OCI-M1 (cell line): Measurements from ENCODE around the gene HEXD.
"Not testable (repeated sequence)": the region's sequence is repeated elsewhere in the genome, so short reads cannot be mapped to it uniquely, and the experiment has no call there.

Source experiments
- DNase-seq: peaks from one replicate; lab custom pipeline; 2025; lab: John Stamatoyannopoulos, UW

Gene HEXD

DNA sequence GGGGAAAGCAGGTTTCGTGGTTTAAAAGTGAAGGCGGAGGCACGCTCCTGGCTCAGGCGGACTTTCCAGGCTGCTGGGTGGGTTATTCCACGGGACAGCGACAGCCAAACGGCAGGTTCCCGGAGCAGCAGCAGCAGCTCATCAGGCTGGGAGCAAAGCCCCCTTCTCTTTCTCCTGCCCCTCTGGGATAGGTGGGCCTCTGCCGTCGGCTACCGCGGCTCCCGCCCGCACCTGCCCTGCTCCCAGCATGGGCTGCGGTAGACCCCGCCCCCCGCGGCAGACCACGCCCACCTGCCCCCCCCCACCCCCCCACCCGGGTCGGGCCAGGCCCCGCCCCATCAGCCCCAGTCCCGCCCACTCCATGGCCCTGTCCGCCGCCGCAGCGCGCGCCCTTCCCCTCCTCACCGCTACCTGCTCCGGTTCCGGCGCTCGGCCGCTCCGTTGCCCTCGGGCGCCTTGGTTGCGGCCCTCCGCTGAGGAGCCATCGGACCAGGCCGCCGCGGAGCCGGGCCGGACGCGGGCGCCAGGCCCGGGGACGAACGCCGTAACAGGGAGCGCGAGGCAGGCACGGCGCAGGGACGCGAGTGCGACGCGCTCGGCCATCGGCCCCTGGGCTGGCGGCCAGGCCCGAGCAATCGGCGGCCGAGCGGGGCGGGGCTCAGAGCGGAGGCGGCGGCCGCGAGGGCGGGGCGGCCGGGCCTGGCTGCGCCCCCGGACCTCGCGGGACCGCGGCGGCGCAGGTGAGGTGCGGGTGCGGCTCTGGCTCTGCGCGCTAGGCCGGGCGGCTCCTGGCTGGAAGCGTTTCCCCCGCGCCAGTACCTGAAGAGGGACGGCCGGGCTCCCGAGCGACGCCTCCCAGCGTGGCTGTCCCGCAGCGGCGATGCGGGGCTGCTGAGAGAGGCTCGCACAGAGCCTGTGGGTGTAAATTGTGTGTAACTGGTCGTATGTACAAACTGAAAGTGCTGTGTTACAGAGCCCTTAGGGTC lies at the start of gene HEXD, which contains the start of gene OGFOD3:
Gene HEXD, plus strand, starts transcription at position 347 of the 986 bp plus-strand sequence. CDS start 1,453 bp downstream, outside the sequence.
Gene OGFOD3, minus strand, starts transcription at position 586 of the 986 bp plus-strand sequence. Its CDS starts 101 bp downstream, at position 485.
- peak; percentile 89 for DNase-seq

DNA sequence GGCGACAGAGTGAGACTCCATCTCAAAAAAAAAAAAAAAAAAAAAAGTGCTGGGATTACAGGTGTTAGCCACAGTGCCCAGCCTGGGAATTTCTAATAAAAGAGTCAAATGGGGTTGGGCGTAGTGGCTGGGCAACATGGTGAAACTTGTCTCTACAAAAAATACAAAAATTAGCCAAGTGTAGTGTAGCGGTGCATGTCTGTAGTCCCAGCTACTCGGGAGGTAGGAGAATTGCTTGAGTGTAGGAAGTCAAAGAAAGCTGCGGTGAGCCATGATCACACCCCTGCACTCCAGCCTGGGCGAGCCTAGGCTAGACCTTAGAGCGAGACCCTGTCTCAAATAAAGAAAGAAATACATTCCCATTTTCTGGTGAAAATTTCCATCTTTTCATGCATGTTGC lies 48.9 kb upstream of the HEXD start:
- DNase-seq = no peak

DNA sequence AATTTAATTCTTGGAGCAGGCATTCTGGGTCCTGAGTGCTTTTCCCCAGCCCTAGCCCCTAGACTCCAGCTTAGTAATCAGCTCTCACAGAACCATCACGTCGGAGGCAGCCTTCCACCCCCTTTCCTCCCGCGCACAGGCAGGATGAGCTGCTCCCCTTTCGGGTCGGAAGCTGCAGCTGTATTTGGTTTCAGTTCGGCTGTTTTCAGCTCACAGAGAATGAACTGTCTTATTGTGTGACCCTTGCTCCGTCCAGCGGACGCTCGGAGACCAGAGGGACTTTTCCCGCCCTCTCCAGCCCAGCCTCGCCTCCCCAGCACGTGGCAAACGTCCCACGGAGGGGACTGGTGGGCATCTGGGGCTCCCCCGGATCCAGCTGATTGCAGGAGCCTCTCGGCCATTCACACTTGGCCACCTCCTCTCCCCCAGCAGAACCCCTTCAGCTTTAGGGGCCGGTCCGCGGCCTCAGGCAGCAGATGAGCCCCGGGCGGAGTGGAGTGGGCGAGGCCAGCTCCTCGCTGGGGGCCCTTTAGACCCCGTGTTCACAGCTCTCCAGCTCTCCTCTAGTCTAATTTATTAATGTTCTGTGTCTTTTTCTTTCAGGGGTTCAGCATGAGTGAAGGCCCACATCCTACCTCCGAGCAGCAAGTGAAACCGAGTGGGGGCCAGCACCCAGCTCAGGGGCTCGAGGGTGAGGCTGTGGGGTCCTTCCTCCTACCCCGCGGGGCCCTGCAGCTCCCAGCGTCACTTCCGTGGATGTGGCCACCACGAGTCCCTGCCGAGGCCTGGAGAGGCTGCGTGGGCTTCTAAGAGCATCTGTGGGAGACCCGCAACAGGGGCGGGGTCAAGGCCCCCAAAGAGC lies 47.4 kb upstream of the HEXD start:
- DNase-seq = no peak

DNA sequence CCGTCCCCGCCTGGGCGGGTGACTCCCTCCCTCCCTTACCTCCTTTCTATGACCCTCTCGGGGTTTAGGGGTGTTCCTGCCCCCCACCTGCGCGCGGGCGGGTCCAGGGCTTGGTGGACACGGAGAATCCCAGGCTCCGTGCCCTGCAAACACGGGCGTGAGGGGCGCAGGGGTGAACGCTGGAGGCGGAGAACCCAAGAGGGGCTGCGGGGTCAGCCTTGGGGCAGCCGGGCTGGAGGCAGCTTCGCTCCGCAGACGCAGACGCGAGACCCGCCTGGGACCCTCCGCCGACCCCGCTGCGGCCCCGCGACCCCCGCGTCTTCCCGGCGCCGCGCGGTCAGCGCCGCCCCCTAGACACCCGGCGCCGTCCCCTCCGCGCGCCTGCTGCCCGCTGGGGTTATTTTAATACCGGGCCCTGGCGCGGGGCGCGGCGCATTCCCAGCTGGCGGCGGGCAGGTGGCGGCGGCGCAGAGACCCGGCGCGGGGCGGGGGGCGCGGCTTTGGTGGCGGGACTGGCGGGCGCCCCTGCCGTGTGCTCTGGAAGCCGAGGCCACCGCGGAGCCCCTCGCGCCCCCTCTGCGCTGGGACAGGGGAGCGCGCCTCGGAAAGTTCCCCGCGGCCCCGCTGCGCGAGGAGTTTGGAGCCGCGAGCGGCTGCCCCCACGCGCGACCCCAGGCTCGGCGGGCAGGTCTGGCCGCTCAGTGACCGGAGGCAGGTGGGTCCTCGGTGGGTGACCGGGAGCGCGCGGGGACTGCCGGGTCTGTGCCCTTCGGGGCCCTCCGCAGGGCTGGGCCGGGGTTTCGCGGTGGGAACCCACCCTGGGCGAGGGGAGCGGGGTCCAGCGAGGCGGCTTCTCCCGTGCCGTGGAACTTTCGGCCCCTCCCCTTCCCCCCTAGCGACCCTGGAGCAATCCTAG lies 46.6 kb upstream of the HEXD start, which contains the start of gene UTS2R:
Gene UTS2R, plus strand, starts transcription at position 433 of the 916 bp plus-strand sequence. CDS start 2,560 bp downstream, outside the sequence.
- DNase-seq = no peak

DNA sequence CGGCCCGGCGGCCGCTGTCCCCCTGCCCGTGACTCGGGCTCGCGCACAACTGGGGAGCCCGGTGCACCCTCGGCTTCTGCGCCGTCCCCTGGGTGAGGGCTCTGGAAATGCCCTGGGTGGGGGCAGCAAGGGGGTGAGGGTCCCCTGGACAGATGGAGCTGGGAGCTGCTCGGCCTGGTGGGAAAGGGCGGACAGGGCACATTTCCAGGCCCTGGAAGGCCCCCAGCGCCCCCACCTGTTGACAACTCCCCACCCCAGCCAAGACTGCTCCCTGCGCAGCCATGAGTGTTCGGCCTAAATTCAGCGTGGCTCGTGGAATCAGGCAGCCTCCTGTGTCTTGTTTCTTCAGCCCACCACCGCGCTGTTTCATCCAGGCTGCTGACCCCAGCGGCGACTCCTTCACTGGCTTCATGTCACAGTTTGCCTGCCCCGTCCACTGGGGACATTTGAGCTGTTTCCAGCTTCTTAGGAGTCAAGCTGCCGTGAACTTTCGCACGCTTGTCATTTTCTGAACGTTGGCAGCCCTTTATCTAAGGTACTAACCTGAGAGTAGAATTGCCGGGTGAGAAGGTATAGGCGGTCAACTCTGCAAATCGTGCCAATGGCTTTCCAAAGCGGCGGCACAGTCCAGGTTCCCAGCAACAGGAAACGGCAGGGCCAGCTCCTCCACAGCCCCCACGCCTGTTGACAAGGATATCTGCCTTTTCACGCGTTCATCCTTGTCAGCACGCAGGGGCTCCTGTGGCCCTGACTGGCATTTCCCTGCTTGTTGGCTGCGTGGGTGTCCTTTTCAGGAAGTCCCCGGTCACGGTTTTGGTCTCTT lies 45.7 kb upstream of the HEXD start:
- no peak for DNase-seq

DNA sequence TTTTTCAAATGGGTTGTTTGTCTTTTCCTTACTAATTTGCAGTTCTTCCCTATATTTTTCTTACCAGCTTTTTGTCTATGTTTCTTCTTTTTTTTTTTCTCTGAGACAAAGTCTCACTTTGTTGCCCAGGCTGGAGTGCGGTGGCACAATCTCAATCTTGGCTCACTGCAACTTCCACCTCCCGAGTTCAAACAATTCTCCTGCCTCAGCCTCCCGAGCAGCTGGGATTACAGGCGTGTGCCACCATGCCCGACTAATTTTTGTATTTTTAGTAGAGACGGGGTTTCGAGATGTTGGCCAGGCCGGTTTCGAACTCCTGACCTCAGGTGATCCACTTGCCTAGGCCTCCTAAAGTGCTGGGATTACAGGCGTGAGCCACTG lies 45.1 kb upstream of the HEXD start:
- DNase-seq = not testable (repeated sequence)

DNA sequence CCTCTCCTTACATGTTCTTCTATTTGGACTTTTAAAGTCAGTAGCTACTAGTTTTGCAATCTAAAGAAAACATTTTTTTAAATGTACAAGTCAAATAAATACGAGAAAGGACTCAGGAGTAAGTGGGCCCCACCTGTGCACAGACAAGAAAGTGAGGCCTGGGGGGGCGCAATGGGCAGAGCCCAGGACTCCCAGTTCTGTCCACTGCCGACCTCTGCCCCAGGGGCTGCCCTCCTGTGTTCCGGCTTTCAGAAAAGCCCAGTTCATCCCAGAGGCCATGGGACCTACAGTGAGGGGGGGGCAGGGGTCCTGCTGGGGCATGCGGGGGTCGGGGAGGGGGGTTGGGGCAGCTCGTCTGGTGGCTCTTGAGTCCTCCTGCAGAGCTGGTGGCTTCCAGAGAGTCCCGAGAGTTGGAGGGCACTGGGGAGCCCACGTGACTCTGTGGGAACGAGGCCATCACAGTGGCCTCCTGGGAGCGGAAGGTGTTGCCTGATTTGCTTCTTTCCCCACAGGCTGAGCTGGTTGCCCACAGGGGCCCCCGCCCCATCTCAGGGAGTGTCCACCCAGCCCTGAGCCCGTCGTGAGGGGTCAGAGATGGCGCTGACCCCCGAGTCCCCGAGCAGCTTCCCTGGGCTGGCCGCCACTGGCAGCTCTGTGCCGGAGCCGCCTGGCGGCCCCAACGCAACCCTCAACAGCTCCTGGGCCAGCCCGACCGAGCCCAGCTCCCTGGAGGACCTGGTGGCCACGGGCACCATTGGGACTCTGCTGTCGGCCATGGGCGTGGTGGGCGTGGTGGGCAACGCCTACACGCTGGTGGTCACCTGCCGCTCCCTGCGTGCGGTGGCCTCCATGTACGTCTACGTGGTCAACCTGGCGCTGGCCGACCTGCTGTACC lies 44.2 kb upstream of the HEXD start:
- DNase-seq = no peak

DNA sequence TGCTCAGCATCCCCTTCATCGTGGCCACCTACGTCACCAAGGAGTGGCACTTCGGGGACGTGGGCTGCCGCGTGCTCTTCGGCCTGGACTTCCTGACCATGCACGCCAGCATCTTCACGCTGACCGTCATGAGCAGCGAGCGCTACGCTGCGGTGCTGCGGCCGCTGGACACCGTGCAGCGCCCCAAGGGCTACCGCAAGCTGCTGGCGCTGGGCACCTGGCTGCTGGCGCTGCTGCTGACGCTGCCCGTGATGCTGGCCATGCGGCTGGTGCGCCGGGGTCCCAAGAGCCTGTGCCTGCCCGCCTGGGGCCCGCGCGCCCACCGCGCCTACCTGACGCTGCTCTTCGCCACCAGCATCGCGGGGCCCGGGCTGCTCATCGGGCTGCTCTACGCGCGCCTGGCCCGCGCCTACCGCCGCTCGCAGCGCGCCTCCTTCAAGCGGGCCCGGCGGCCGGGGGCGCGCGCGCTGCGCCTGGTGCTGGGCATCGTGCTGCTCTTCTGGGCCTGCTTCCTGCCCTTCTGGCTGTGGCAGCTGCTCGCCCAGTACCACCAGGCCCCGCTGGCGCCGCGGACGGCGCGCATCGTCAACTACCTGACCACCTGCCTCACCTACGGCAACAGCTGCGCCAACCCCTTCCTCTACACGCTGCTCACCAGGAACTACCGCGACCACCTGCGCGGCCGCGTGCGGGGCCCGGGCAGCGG lies 43.4 kb upstream of the HEXD start:
- no peak for DNase-seq

DNA sequence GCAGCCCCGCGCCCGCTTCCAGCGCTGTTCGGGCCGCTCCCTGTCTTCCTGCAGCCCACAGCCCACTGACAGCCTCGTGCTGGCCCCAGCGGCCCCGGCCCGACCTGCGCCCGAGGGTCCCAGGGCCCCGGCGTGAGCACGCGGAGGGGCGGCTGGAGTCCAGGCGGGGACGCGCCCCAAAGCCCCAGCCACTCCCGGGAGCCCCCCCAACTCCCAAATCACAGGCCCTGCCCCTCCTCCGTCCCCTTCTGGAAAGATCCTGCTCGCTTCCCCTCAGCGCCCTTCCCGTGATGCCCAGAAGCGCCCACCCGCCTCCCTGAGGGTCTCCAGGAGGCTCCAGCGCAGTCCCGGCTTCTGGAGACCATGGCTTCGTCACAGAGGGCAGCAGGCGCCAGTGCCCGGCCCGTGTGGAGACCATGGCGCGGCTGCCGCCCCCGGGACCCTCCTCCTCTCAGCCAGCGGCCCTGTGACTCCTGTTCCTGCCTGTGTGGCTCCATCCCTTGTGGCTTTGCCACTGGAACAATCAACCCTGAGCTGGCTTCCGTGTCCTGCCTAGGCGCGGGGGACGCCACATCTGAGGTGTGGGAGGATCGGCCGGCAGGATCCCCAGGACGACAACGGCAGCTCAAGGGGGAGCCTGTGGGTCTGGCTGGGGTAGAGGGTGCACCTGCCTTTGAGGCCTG lies 42.6 kb upstream of the HEXD start:
- DNase-seq = no peak

DNA sequence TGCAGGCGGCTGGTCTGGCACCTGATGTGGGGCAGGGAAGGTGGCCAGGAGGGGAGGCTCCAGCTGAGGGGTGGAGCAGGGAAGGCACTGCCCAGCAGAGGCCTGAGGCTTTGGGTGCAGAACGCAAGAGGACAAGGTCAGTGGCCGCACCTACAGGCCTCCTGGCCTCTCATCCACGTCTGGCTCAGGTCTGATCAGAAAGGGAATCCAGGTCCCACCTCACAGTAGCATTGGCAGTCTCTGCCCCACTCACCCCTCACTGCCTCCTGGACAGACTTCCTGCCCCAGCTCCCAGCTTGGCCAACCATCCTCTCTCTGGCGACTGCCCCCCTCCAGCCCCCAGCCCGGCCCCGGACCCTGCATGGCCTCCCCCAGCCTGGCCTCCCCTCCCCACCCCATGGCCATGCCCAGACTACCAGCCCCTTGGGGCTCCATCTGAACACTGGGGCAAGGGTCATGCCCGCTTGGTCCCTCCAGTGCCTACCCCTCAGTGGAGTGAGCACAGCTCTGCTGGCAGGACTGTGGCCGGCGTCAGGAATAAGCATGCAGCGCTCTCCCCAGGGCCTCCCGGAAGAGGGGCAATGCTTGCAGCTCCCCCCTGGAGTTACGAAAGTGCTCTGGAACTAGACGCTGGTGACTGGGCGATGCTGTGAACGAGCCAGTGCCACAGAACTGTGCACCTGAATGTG lies 42.0 kb upstream of the HEXD start:
- DNase-seq = no peak

DNA sequence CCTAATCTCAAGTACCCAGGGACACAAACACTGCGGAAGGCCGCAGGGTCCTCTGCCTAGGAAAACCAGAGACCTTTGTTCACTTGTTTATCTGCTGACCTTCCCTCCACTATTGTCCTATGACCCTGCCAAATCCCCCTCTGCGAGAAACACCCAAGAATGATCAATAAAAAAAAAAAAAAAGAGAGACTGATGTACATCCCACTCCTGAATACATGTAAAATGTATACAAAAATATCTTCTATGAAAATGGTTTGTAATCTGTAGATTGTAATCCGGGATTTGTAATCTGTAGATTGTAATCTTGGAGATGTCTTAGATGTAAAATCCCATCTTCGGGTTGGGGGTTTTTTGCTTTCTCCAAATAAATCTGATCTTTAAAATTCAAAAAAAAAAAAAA lies 40.9 kb upstream of the HEXD start:
- not testable (repeated sequence) for DNase-seq

DNA sequence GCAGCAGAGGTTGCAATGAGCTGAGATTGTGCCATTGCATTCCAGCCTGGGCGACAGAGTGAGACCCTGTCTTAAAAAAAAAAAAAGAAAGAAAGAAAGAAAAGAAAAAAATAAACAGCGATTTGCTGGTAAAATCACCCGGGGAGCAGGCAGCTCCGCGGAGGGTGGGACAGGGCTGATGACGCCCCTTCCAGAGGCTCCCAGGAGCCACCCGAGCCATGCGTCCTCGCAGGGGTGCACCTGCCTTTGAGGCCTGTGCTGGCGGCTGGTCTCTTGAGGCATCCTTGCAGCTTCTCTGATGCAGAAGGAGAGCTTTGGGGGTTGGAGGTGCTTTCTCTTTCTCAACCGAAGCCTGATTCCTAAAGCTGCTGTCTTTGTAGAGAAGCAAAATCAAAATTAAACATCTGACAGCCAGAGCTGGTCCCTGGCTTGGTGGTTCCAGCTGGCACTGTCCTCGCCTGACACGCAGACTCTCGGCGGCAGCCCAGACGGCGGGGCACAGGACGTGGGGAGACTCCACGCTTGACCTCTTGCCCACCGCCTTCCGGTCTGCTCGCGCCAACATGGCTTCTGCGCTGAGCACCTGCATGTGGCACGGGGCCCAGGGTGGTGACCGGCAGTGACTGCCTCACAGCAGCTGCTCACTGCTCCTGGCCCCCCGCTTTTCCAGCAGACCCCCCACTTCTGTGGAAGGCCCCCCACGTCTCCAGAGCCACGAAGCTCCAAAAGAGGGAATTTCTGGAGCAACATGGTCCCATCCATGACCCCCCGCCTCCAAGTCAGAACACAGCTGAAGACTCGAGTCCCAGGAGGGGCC lies 40.0 kb upstream of the HEXD start:
- no peak for DNase-seq

DNA sequence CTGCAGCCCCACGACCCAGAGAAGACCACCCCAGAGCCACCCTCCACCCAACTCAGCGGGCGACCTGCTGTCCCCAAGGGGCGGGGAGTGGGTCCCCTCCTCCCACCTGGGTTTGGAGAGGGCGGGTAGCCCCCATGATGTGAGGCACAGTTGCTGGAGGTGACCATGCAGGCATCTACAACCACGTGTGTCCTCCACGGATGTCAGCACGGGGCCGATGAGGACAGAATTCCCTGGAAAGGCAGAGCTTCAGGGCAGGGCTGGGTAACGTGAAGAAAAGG lies 39.5 kb upstream of the HEXD start:
- no peak for DNase-seq

DNA sequence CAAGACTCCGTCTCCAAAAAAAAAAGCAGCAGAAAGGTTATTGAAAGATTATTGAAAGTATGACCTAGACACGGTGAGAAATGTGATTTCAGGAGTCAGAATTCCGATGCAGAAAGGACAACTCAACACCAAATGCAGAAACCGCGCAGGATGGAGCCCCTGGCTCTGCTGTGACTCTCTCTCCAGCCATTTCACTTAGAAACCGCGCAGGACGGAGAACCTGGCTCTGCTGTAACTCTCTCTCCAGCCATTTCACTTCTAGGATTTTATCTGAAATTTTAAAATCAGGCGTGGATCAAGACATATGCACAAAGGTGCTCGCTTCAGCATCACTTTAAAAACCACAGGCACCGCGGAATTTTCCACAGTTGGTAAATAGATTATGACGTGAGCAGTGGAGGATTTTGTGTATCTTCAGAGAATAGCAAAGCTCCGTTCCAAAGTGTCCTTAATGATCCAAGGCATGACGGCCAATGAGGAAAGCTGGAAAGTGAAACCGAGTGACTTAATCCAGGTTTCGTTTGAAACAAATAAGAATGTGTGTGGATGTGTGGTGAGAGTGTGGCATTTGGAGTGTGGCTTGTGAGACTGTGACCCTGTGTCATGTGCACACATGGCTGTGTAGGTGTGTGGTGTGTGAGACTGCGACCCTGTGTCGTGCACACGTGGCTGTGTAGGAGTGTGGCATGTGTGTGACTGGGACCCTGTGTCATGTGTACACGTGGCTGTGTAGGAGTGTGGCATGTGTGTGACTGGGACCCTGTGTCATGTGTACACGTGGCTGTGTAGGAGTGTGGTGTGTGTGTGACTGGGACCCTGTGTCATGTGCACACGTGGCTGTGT lies 37.1 kb upstream of the HEXD start:
- DNase-seq = no peak

DNA sequence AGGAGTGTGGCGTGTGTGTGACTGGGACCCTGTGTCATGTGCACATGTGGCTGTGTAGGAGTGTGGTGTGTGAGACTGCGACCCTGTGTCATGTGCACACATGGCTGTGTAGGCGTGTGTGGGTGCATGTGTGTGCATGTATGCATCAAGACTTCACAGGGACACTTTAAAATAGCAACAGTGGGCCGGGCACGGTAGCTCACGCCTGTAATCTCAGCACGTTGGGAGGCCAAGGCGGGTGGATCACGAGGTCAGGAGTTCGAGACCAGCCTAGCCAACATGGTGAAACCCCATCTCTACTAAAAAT lies 36.5 kb upstream of the HEXD start:
- not testable (repeated sequence) for DNase-seq

DNA sequence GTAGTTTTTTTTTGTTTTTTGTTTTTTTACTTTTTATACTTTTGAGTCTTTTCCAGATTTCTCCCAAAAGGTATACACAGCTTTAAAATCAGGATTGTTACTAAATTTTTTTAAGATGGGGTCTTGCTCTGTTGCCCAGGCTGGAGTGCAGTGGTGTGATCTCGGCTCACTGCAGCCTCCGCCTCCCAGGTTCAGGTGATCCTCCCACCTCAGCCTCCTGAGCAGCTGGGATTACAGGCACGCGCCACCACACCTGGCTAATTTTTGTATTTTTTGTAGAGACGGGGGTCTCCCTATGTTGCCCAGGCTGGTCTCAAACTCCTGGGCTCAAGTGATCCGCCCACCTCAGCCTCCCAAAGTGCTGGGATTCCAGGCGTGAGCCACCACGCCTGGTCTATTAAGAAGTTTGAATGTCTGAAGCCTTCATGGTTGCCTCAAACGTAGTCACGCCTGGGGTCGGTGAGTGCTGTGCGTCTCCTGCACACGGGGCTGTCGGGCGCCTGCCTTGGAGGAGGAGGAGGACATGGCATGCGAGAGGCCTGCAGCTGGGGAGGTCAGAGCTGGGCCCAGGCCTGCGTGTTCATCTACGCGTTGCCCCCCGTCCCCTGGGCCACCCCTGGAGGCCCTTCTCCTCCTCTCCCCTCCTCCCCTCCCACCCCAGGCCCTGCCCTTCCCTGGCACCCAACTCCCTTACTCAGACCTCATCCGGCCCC lies 35.8 kb upstream of the HEXD start:
- DNase-seq = not testable (repeated sequence)
